ENCODE measurements around the gene KLHL14. TPM values are rescaled to one million over a fixed set of nuclear protein-coding genes. Genes with fewer than 3 reads are reported as not detected.

KLHL14 gene
- total and polyA plus RNA-seq, 2 of the 13 experiments (the other 11 are each of a cell fraction or from before 2014, with no cell fraction given): 16.0 to 41.8 TPM

DNA sequence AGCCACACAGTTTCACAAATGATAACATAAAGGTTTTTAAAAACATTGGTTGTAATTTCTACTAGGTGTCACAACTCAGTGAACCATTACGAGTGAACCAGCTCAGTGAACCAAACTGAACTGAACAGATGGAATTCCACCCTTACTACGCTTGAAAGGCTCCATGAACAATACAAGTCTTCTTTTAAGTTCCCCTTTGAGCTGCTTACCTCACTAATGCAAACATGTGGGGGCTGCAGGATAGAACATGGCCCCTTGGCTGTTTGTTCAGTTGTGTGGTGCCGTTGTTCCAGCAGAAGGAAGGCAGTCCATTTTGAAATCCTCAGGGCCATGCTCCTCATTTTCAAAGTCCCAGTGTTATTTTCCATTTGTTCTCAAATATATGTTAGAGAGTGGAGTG, 30.7 kb upstream of the KLHL14 start (continued):
- TF ChIP-seq, protein P1, sequence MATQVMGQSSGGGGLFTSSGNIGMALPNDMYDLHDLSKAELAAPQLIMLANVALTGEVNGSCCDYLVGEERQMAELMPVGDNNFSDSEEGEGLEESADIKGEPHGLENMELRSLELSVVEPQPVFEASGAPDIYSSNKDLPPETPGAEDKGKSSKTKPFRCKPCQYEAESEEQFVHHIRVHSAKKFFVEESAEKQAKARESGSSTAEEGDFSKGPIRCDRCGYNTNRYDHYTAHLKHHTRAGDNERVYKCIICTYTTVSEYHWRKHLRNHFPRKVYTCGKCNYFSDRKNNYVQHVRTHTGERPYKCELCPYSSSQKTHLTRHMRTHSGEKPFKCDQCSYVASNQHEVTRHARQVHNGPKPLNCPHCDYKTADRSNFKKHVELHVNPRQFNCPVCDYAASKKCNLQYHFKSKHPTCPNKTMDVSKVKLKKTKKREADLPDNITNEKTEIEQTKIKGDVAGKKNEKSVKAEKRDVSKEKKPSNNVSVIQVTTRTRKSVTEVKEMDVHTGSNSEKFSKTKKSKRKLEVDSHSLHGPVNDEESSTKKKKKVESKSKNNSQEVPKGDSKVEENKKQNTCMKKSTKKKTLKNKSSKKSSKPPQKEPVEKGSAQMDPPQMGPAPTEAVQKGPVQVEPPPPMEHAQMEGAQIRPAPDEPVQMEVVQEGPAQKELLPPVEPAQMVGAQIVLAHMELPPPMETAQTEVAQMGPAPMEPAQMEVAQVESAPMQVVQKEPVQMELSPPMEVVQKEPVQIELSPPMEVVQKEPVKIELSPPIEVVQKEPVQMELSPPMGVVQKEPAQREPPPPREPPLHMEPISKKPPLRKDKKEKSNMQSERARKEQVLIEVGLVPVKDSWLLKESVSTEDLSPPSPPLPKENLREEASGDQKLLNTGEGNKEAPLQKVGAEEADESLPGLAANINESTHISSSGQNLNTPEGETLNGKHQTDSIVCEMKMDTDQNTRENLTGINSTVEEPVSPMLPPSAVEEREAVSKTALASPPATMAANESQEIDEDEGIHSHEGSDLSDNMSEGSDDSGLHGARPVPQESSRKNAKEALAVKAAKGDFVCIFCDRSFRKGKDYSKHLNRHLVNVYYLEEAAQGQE (IDR thresholded peaks at IDR 0.05; ENCODE audit: borderline replicate concordance in 1 of 2, low read depth in 1 of 2, low read length in 2 of 2): peak in 1 of 2 experiments; percentile 79; a peak in 2 of 4 replicates
- TF ChIP-seq ZBTB38 (CRISPR knock-in tag; IDR thresholded peaks at IDR 0.05): no peak
- TF ChIP-seq NR2C2 (CRISPR knock-in tag; IDR thresholded peaks at IDR 0.05; ENCODE audit: borderline replicate concordance): no peak
- no peak for TF ChIP-seq SNAI1 (CRISPR knock-in tag; IDR thresholded peaks at IDR 0.05; ENCODE audit: borderline replicate concordance)
- peak; percentile 93 for TF ChIP-seq CREM (IDR thresholded peaks at IDR 0.05)
- TF ChIP-seq CREM (CRISPR knock-in tag; IDR thresholded peaks at IDR 0.05): no peak
- TF ChIP-seq ZNF746 (CRISPR knock-in tag; IDR thresholded peaks at IDR 0.05): peak; percentile 84
- TF ChIP-seq ZFP37 (CRISPR knock-in tag; IDR thresholded peaks at IDR 0.05; ENCODE audit: borderline replicate concordance): 0 out of 2 replicates have a peak, but pooled peaks have one; percentile 52
- TF ChIP-seq GABPA (IDR thresholded peaks at IDR 0.05; ENCODE audit: low read depth, low read length): no peak
- TF ChIP-seq GABPA (CRISPR knock-in tag; IDR thresholded peaks at IDR 0.05; ENCODE audit: low read depth): peak; percentile 42; the same call in 1 of the 2 replicates
- TF ChIP-seq ZNF556 (CRISPR knock-in tag; IDR thresholded peaks at IDR 0.05; ENCODE audit: borderline replicate concordance): no peak
- no peak for TF ChIP-seq CBX2 (IDR thresholded peaks at IDR 0.05; ENCODE audit: low read depth, low read length)
- no peak for TF ChIP-seq CBX2 (CRISPR knock-in tag; IDR thresholded peaks at IDR 0.05; ENCODE audit: low read depth)
- peak; percentile 96 for TF ChIP-seq FOXO1 (CRISPR knock-in tag; IDR thresholded peaks at IDR 0.05)
- TF ChIP-seq ZSCAN9 (CRISPR knock-in tag; IDR thresholded peaks at IDR 0.05; ENCODE audit: borderline replicate concordance): no peak
- no peak for TF ChIP-seq ZNF225 (CRISPR knock-in tag; IDR thresholded peaks at IDR 0.05)
- TF ChIP-seq GATA4 (IDR thresholded peaks at IDR 0.05; ENCODE audit: borderline replicate concordance, low read depth): peak; percentile 95
- TF ChIP-seq ATF5 (CRISPR knock-in tag; IDR thresholded peaks at IDR 0.05; ENCODE audit: low read depth): no peak
- TF ChIP-seq SIN3A (IDR thresholded peaks at IDR 0.05; ENCODE audit: borderline replicate concordance, low read depth, low read length): no peak
- TF ChIP-seq EP300 (IDR thresholded peaks at IDR 0.05; ENCODE audit: low read depth in 2 of 2, low read length in 2 of 2): peak; percentile 97 to 100; a peak in 3 of 4 replicates
- TF ChIP-seq EP300 (CRISPR knock-in tag; IDR thresholded peaks at IDR 0.05; ENCODE audit: borderline replicate concordance): peak; percentile 99
- no peak for TF ChIP-seq ETS1 (CRISPR knock-in tag; IDR thresholded peaks at IDR 0.05)
- TF ChIP-seq, protein P2, sequence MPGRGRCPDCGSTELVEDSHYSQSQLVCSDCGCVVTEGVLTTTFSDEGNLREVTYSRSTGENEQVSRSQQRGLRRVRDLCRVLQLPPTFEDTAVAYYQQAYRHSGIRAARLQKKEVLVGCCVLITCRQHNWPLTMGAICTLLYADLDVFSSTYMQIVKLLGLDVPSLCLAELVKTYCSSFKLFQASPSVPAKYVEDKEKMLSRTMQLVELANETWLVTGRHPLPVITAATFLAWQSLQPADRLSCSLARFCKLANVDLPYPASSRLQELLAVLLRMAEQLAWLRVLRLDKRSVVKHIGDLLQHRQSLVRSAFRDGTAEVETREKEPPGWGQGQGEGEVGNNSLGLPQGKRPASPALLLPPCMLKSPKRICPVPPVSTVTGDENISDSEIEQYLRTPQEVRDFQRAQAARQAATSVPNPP (CRISPR knock-in tag; IDR thresholded peaks at IDR 0.05): no peak
- TF ChIP-seq ZNF10 (CRISPR knock-in tag; IDR thresholded peaks at IDR 0.05; ENCODE audit: borderline replicate concordance, low read depth): no peak
- TF ChIP-seq JUND (CRISPR knock-in tag; IDR thresholded peaks at IDR 0.05): peak; percentile 90
- TF ChIP-seq ZFP90 (CRISPR knock-in tag; IDR thresholded peaks at IDR 0.05; ENCODE audit: borderline replicate concordance): no peak; the same call in 1 of the 2 replicates

All from HepG2 (cell line).